ENCODE data around the gene ARFIP1.
"Not testable (repeated sequence)": the region's sequence is repeated elsewhere in the genome, so short reads cannot be mapped to it uniquely, and the experiment has no call there.

Gene ARFIP1

DNA sequence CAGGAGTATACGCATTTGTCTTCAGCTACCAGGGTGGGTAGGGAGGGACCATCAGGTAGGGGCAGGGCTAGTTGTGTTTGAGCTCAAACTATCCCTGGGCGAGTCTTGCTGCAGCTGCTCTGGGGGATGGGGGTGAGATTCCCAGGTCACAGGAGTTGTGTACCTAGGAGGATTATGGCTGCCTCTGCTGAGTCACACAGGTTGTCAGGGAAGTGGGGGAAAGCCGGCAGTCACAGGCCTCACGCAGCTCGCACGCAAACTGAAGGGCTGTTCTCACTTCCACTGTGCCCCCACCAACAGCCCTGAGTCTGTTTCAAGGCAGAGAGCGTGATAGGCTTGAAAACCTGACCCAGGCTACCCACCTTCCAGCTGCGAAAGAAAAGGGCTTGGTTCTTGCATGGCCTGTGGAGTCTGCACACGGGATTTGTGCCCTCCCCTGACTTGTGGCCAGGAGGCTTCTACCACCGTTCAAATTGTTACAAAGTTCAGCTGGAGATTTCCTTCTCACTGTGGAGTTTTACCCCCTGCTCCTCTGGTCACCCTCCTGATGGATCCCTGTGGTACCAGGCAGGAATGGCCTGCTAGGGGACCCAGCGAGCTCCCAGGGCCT lies 63.8 kb downstream of the ARFIP1 start:
- no peak for TF ChIP-seq ZFX (IDR thresholded peaks at IDR 0.05)
- TF ChIP-seq, protein P1, sequence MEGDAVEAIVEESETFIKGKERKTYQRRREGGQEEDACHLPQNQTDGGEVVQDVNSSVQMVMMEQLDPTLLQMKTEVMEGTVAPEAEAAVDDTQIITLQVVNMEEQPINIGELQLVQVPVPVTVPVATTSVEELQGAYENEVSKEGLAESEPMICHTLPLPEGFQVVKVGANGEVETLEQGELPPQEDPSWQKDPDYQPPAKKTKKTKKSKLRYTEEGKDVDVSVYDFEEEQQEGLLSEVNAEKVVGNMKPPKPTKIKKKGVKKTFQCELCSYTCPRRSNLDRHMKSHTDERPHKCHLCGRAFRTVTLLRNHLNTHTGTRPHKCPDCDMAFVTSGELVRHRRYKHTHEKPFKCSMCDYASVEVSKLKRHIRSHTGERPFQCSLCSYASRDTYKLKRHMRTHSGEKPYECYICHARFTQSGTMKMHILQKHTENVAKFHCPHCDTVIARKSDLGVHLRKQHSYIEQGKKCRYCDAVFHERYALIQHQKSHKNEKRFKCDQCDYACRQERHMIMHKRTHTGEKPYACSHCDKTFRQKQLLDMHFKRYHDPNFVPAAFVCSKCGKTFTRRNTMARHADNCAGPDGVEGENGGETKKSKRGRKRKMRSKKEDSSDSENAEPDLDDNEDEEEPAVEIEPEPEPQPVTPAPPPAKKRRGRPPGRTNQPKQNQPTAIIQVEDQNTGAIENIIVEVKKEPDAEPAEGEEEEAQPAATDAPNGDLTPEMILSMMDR (conservative IDR thresholded peaks at IDR 0.05): no peak
- no peak overlapping the region for H3K27ac ChIP-seq

DNA sequence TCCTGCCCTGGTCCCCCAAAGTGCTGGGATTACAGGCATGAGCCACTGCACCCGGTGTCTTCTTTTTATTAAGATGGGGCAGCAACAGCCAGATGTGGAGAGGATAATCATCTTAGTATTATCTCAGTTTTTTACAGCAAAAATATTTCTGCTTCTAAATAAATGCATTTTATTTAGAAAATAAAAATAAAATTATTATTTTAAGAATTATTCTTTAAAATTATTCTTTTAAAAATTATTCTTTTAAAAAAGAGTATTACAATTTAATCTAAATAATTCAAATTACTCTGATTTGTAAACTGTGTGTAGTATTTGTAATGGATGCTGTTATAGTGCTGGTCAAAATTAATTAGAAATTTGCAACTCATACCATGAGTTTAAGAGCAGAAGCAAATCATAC lies 67.6 kb downstream of the ARFIP1 start:
- H3K27ac ChIP-seq: no peak overlapping the region
- no peak for TF ChIP-seq ZFX (IDR thresholded peaks at IDR 0.05)
- TF ChIP-seq, protein P1 (conservative IDR thresholded peaks at IDR 0.05): no peak

DNA sequence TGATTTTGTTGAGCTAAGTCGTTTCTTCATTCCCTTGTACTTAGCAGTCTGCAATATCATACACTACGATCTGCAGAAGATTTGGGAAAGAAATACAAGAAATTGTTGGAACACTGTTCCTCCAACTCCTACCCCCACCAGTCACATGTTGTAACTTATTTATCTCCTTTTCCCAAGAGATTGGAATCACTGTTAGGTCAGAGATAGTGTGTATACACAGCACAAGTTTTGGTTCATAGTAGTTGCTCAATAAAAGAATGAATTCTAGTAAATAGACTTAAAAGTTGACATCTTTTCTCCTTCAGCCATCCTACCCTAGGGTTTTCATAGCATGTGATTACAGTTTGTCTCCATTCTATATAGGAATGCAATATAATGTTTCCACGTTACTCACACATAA lies 68.8 kb downstream of the ARFIP1 start:
- TF ChIP-seq, protein P1 (conservative IDR thresholded peaks at IDR 0.05): no peak
- TF ChIP-seq ZFX (IDR thresholded peaks at IDR 0.05): no peak
- H3K27ac ChIP-seq: no peak overlapping the region

DNA sequence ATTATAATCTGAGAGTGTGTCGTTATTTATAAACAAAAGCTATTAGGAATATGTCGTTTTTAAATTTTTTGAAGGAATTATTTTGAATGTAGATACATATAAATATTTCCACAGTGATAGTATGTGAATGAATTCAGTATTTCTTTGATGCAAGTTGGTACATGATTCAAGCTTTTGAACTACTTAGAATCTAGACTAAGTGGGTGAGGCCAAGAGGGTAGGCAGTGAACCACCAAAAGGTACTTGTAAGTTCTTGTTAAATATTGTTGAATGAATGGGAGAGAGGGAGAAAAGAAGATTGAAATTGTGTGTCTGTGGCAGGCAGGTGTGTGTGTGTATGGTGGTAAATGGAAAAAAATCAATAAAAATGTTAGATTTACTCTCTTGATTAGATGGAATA lies 69.6 kb downstream of the ARFIP1 start:
- TF ChIP-seq, protein P1 (conservative IDR thresholded peaks at IDR 0.05): no peak

DNA sequence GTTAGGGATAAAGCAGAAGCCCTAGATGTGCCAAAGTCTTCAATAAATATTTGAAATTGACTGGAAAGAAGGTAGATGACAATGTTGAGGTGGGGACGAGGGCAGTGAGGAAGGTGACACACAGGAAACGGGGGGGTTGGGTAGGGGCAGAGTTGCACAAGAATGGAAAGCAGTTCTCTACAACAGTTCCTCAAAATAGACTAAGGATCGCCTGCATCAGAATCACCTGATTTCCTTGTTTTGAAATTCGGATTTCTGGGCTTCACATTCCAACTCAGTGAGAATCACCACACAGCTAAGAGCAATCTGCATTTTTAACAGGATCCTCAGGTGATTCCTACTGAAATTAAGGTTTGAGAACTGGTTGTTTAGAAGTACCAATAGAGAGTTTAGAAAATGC lies 70.6 kb downstream of the ARFIP1 start:
- no peak overlapping the region for H3K27ac ChIP-seq
- TF ChIP-seq ZFX (IDR thresholded peaks at IDR 0.05): no peak
- TF ChIP-seq, protein P1 (conservative IDR thresholded peaks at IDR 0.05): no peak

More for the DNA sequence above, 69.6 kb downstream of the ARFIP1 start:
- no peak overlapping the region for H3K27ac ChIP-seq

DNA sequence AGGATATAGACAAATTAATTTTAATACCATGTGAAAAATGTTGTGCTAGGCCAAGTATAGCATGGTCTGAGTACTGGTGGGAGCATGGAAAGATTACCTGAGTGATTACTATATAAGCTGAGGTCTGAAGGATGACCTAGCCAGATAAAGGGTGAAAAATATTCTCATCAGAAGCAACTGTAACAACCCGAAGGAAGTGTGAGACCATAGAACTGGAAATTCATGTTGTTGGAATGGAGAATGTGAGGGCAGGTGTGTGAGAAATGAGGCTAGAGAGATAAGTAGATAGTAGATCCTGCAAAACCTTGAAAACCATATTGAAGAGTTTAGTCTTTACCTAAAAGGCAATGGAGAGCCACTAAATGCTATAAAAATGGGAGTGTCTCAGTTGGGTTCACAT lies 71.5 kb downstream of the ARFIP1 start:
- H3K27ac ChIP-seq: no peak overlapping the region
- no peak for TF ChIP-seq ZFX (IDR thresholded peaks at IDR 0.05)
- TF ChIP-seq, protein P1 (conservative IDR thresholded peaks at IDR 0.05): no peak

DNA sequence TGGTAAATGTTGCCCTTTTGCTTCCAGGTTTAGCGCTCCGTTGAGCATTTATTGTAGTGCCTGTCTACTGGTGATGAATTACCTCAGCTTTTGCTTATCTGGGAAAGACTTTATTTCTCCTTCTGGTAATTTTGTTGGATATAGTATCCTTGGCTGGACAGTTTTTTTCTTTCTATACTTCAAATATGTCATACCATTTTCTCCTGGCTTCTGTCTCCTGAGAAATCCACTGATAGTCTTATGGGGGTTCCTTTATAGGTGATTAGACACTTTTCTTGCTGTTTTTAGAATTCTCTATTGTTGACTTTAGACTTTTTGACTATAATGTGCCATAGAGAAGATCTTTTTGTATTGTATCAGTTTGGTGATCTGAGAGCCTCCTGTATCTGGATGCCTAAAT lies 73.5 kb downstream of the ARFIP1 start:
- TF ChIP-seq ZFX (IDR thresholded peaks at IDR 0.05): no peak
- H3K27ac ChIP-seq: no peak overlapping the region

DNA sequence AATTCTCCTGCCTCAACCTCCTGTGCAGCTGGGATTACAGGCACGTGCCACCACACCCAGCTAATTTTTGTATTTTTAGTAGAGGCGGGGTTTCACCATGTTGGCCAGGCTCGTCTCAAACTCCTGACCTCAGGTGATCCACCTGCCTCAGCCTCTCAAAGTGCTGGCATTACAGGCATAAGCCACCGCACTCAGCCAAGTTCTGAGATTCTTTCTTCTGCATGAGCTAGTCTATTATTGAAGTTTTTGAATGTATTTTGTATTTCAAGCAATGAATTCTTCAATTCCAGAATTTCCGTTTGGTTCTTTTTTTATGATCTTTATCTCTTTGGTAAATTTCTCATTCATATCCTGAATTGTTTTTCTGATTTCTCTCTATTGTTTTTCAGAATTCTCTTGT lies 74.3 kb downstream of the ARFIP1 start:
- not testable (repeated sequence) for H3K27ac ChIP-seq

All from C4-2B (cell line).